ENCODE data around the gene KCNQ1. TPM values are rescaled to one million over a fixed set of nuclear protein-coding genes. Genes with fewer than 3 reads are reported as not detected.

Gene KCNQ1
- total RNA-seq, 1 experiment from 2014 or later: not detected

- Histone ChIP-seq H3K4me2 (no peak overlapping the region), H3K79me2 (ENCODE audit: low read depth) (no peaks in the 10 kb centered on the region), H3K4me3 (no peak overlapping the region), H3K9me2 (ENCODE audit: insufficient read depth) (no peaks in the 10 kb centered on the region), H2AFZ (no peak overlapping the region), H3K36me3 (ENCODE audit: low read depth) (no peaks in the 10 kb centered on the region), H4K20me1 (ENCODE audit: insufficient read depth) (no peaks in the 10 kb centered on the region), H3F3A (ENCODE audit: insufficient read depth, low read depth) (no peaks in the 10 kb centered on the region), H3K4me1 (replicated peaks; ENCODE audit: insufficient read depth) (no peaks in the 10 kb centered on the region), H3K9me3 (ENCODE audit: insufficient read depth, low read depth) (no peaks in the 10 kb centered on the region), H3K27ac (no peak overlapping the region), H3K27me3 (ENCODE audit: insufficient read depth, low read depth) (peaks cover 18% of the 10 kb centered on the region; the same call in 1 of the 2 replicates)
- DNase-seq: no peak
- no TSS peak for BruUV-seq (replicated peaks)
- intact Hi-C loops (cut with micrococcal nuclease; ENCODE audit: unreplicated experiment): no loop called here
- POLR2A ChIA-PET (ENCODE audit: unreplicated experiment): no interaction called here
- CTCF ChIA-PET: no interaction called here
- no peak for TF ChIP-seq CTCF (conservative IDR thresholded peaks at IDR 0.05)
- no peak for TF ChIP-seq EZH2 (IDR thresholded peaks at IDR 0.05; ENCODE audit: low read depth)
Observed at GRCh38 chr11:2803186-2804091, 358.6 kb downstream of the KCNQ1 start.

GRCh38 chr11:2804189-2804588, 359.4 kb downstream of the KCNQ1 start:
- Histone ChIP-seq H3K4me1 (replicated peaks; ENCODE audit: insufficient read depth) (no peaks in the 10 kb centered on the region), H3K27me3 (ENCODE audit: insufficient read depth, low read depth) (peaks cover 22% of the 10 kb centered on the region), H2AFZ (no peak overlapping the region), H3K4me2 (no peak overlapping the region), H3F3A (ENCODE audit: insufficient read depth, low read depth) (no peaks in the 10 kb centered on the region), H3K4me3 (no peak overlapping the region), H3K36me3 (ENCODE audit: low read depth) (no peaks in the 10 kb centered on the region), H3K79me2 (ENCODE audit: low read depth) (no peaks in the 10 kb centered on the region), H3K27ac (no peak overlapping the region), H3K9me2 (ENCODE audit: insufficient read depth) (no peaks in the 10 kb centered on the region), H4K20me1 (ENCODE audit: insufficient read depth) (no peaks in the 10 kb centered on the region), H3K9me3 (ENCODE audit: insufficient read depth, low read depth) (no peaks in the 10 kb centered on the region)
- intact Hi-C loops (cut with micrococcal nuclease; ENCODE audit: unreplicated experiment): no loop called here
- no peak for DNase-seq
- CTCF ChIA-PET: no interaction called here
- no TSS peak for BruUV-seq (replicated peaks)
- POLR2A ChIA-PET (ENCODE audit: unreplicated experiment): no interaction called here
- TF ChIP-seq EZH2 (IDR thresholded peaks at IDR 0.05; ENCODE audit: low read depth): no peak
- TF ChIP-seq CTCF (conservative IDR thresholded peaks at IDR 0.05): no peak

- Histone ChIP-seq H3K9me2 (ENCODE audit: insufficient read depth) (no peaks in the 10 kb centered on the region), H4K20me1 (ENCODE audit: insufficient read depth) (no peaks in the 10 kb centered on the region), H3F3A (ENCODE audit: insufficient read depth, low read depth) (no peaks in the 10 kb centered on the region), H3K27ac (no peak overlapping the region), H3K9me3 (ENCODE audit: insufficient read depth, low read depth) (no peaks in the 10 kb centered on the region), H3K4me3 (no peak overlapping the region), H3K79me2 (ENCODE audit: low read depth) (no peaks in the 10 kb centered on the region), H3K27me3 (ENCODE audit: insufficient read depth, low read depth) (peaks cover 26% of the 10 kb centered on the region), H3K4me1 (replicated peaks; ENCODE audit: insufficient read depth) (no peaks in the 10 kb centered on the region), H2AFZ (no peak overlapping the region), H3K36me3 (ENCODE audit: low read depth) (no peaks in the 10 kb centered on the region), H3K4me2 (no peak overlapping the region)
- no TSS peak for BruUV-seq (replicated peaks)
- TF ChIP-seq CTCF (conservative IDR thresholded peaks at IDR 0.05) (no peak), EZH2 (IDR thresholded peaks at IDR 0.05; ENCODE audit: low read depth) (no peak)
- intact Hi-C loops (cut with micrococcal nuclease; ENCODE audit: unreplicated experiment): no loop called here
- ChIA-PET CTCF (no interaction called here), POLR2A (ENCODE audit: unreplicated experiment) (no interaction called here)
- no peak for DNase-seq
Observed at GRCh38 chr11:2804701-2805387, 360.0 kb downstream of the KCNQ1 start.
